Mucosa of descending colon (tissue), 3 donors: Measurements from ENCODE around the gene CELA2A. TPM values are rescaled to one million over a fixed set of nuclear protein-coding genes. Genes with fewer than 3 reads are reported as not detected.
"Not testable (repeated sequence)": the region's sequence is repeated elsewhere in the genome, so short reads cannot be mapped to it uniquely, and the experiment has no call there.

ENCODE experiments used
- ATAC-seq: fragments of 200-7000 bp; cut with Tn5 transposase; one replicate; pipeline ENCODE4 v1.9.1; 2020; ENCODE audit warnings: mild to moderate bottlenecking, moderate library complexity
- DNase-seq, 3 donors: peaks; one replicate each; pipeline ENCODE4 v3.0.0-alpha.2; 2020
- H3K36me3 ChIP-seq: fragments of 200-600 bp; one replicate; pipeline ENCODE4 v1.8.0; 2021; ENCODE audit warnings: low read depth, mild to moderate bottlenecking
- H3K4me1 ChIP-seq: fragments of 200-600 bp; one replicate; pipeline ENCODE4 v1.8.0; 2021; ENCODE audit warnings: low read depth, mild to moderate bottlenecking
- H3K4me3 ChIP-seq: fragments of 200-600 bp; one replicate; pipeline ENCODE4 v1.8.0; 2021; ENCODE audit warnings: mild to moderate bottlenecking
- H3K9me3 ChIP-seq: fragments of 200-600 bp; one replicate; pipeline ENCODE4 v1.8.0; 2021; ENCODE audit warnings: mild to moderate bottlenecking
- intact Hi-C, 2 donors: fragments of 100-400 bp; cut with DNase I in 1 of 2; cut with micrococcal nuclease in 1 of 2; formaldehyde crosslinking; loops; one replicate each; pipeline versions ENCODE4 v1.11.0 to v1.11.1; 2022; cut with DNase I, micrococcal nuclease
- total RNA-seq, 3 donors: library from RNA; stranded (reverse); fragmentation: NEBNext Ultra II Directional in 2 of 3; extraction: Animal tissue kit (Norgen Biotek cat#: 25700) in 2 of 3; gene quantifications; one replicate each; pipeline versions ENCODE4 v1.2.1 to v1.2.4, GENCODE V29; 2021 to 2023
- TF ChIP-seq, protein P1 (sequence below): fragments of 200-600 bp; IDR thresholded peaks from one replicate; pipeline ENCODE4 v1.8.0; 2022; ENCODE audit warnings: antibody characterized with exemption, mild to moderate bottlenecking
- donor health status: DM: no; HTN: no; CAD: no; lungs with moderate emphysema.
- donor health status: DM: no; HTN: no; CAD: no.
- donor health status: DM: no; HTN: yes; CAD: no.

Gene CELA2A
- total RNA-seq, 3 donors from 2014 or later = not detected

DNA sequence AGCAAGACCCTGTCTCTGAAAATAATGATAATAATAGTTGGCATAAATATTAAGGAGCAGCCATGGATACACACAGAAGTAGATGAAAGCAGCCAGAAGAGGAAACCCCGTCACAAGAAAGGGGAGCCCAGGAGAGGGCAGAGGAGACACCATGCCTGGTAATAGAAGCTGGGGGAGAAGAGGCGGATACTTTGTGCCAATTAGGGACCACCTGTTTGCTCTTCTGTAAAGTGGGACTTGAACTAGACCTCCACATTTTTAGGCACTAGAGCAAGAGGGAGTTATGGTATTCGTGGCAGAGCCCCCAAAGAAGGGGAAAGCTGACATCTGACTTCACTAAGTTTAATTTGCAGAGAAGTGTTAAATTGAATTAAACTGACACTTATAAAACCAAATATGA, 31.8 kb downstream of the CELA2A start:
- intact Hi-C loops = no loop called here
- ATAC-seq (no peak), DNase-seq (no peak)
- TF ChIP-seq, protein P1, sequence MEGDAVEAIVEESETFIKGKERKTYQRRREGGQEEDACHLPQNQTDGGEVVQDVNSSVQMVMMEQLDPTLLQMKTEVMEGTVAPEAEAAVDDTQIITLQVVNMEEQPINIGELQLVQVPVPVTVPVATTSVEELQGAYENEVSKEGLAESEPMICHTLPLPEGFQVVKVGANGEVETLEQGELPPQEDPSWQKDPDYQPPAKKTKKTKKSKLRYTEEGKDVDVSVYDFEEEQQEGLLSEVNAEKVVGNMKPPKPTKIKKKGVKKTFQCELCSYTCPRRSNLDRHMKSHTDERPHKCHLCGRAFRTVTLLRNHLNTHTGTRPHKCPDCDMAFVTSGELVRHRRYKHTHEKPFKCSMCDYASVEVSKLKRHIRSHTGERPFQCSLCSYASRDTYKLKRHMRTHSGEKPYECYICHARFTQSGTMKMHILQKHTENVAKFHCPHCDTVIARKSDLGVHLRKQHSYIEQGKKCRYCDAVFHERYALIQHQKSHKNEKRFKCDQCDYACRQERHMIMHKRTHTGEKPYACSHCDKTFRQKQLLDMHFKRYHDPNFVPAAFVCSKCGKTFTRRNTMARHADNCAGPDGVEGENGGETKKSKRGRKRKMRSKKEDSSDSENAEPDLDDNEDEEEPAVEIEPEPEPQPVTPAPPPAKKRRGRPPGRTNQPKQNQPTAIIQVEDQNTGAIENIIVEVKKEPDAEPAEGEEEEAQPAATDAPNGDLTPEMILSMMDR = no peak
- no peak overlapping the region for H3K4me3 ChIP-seq
- no peaks in the 10 kb centered on the region for H3K9me3 ChIP-seq
- no peaks in the 10 kb centered on the region for H3K4me1 ChIP-seq
- H3K36me3 ChIP-seq = no peaks in the 10 kb centered on the region

- DNase-seq (no peak), ATAC-seq (no peak)
- TF ChIP-seq, protein P1 = no peak
- H3K4me3 ChIP-seq = no peak overlapping the region
- no peaks in the 10 kb centered on the region for H3K4me1 ChIP-seq
- intact Hi-C loops = no loop called here
- H3K36me3 ChIP-seq = peaks cover 5% of the 10 kb centered on the region
- no peaks in the 10 kb centered on the region for H3K9me3 ChIP-seq
Measured at GRCh38 chr1:15489052-15489736, 32.7 kb downstream of the CELA2A start.

DNA sequence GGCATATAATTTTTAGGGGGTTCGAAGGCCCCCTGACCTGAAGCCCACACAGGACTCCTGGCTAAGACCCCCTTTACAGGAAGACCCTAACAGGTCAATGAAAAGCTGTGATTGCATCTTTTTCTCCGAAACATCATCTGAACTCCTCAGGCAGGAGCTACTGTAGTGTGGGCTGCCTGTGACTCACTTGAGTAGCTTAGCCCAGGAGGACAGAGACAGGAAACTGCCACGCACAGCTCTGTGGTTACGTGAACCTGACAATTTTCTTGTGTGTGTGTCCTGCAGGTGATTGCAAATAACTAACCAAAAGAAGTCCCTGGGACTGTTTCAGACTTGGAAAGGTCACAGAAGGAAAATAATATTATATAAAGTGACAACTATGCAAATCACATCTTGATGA, 34.5 kb downstream of the CELA2A start:
- intact Hi-C loops, H3K4me3 ChIP-seq, ATAC-seq, H3K4me1 ChIP-seq, H3K36me3 ChIP-seq, H3K9me3 ChIP-seq, DNase-seq: not testable (repeated sequence)

DNA sequence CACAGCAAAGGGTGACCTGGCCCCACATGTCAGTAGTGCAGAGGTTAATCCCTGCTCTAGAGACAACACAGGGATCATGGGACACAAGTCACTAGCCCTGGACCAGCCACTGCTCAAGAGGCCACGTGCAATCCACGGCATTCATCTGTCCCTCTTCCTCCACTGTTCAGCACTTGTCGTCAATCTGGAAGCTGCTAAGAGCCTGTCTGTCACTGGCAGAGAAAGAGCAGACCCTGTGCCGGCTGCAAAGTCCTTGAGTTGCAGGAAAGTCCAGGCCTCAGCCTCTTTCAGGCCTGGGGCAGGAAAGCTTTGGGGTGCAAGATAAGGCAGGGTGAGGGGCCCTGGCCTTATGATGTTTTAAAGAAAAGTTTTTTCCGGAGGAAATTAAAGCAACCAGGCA, 36.1 kb downstream of the CELA2A start:
- Histone ChIP-seq H3K4me3 (no peak overlapping the region), H3K36me3 (peaks cover 5% of the 10 kb centered on the region), H3K9me3 (no peaks in the 10 kb centered on the region), H3K4me1 (no peaks in the 10 kb centered on the region)
- ATAC-seq = no peak
- intact Hi-C loops = no loop called here
- TF ChIP-seq, protein P1 = no peak
- DNase-seq = no peak

GRCh38 chr1:15493869-15494390, 37.4 kb downstream of the CELA2A start:
- H3K36me3 ChIP-seq = peaks cover 5% of the 10 kb centered on the region
- TF ChIP-seq, protein P1 = no peak
- ATAC-seq = no peak
- H3K9me3 ChIP-seq = peaks cover 5% of the 10 kb centered on the region
- no peak overlapping the region for H3K4me3 ChIP-seq
- H3K4me1 ChIP-seq = no peaks in the 10 kb centered on the region
- intact Hi-C loops = no loop called here
- no peak for DNase-seq

GRCh38 chr1:15500184-15501178, 43.9 kb downstream of the CELA2A start:
- TF ChIP-seq, protein P1 = no peak
- Histone ChIP-seq H3K36me3 (no peaks in the 10 kb centered on the region), H3K9me3 (peaks cover 5% of the 10 kb centered on the region), H3K4me3 (no peak overlapping the region), H3K4me1 (no peaks in the 10 kb centered on the region)
- ATAC-seq (no peak), DNase-seq (no peak)
- intact Hi-C loops = no loop called here
